AG20443 (cell line): ENCODE data around the gene RHCG.

Experiments
- DNase-seq: peaks from one replicate; pipeline ENCODE4 v3.0.0; 2012; ENCODE audit warnings: low spot score, mixed read lengths

The RHCG gene

GRCh38 chr15:89496155-89497098 lies at the start of gene RHCG:
RHCG (minus strand) TSS chr15:89496583; CDS start chr15:89496544, 39 bp downstream.
- peak; percentile 30 for DNase-seq

- no peak for DNase-seq
These were observed 47.0 kb upstream of the RHCG start for GRCh38 chr15:89543389-89543788.

DNA sequence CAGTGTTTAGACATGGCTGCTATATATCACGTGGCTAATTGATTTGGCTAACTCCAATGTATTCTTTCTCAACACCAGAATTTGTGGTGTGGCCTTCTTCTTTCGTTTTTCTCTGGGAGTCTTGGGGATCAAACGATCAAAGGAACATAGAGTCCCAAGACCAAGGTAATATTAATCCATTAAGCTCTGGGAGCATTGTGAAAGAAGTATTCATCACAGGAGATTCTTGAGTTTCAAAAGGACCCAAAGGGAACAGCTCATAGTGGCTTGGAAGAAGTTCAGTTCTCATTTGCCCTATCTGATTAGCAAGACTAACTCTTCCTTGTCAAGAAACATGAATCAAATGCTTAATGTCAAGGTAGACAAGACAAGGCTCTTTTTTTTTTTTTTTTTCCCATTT lies 46.0 kb upstream of the RHCG start:
- no peak for DNase-seq

- no peak for DNase-seq
These were observed 42.6 kb upstream of the RHCG start for GRCh38 chr15:89539027-89539426.

- DNase-seq: no peak
These were observed 37.6 kb upstream of the RHCG start for GRCh38 chr15:89533861-89534544.

DNA sequence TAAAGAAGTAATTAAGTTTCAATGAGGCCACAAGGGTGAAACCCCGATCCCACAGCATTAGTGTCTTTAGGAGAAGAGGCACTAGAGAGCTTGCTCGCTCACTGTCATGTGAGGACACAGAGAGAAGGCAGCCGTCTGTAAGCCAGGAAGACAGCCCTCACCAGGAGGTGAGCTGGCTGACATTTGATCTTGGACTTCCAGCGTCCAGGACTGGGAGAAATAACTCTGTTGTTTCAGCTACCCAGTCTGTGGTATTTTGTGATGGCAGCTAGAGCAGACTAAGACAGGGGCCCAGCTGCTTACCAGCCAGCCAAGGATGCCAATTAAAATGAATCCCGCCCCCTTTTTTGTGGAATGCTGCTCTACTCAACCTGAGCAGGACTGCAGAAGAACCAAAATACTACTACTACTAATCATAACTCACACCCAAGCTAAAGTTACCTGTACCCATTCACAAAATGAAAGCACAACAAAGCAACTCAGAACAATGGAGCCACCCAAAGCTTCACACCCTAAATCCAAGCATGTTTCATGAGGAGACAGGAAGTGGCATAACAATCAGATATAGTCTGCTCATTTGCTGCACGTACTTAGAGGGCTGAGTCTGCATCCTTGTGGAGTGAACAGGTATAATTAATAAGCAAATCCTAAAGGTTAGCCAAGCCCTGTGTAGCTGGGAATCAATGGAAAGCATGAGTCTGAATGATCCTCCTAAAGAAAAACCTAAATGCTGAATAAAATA lies 35.6 kb upstream of the RHCG start:
- DNase-seq: no peak

- DNase-seq: no peak
These were observed 34.6 kb upstream of the RHCG start for GRCh38 chr15:89530976-89531375.

GRCh38 chr15:89528757-89529352 lies 32.5 kb upstream of the RHCG start:
- DNase-seq: no peak

GRCh38 chr15:89526601-89527441 lies 30.4 kb upstream of the RHCG start:
- DNase-seq: no peak

- no peak for DNase-seq
These were observed 29.8 kb upstream of the RHCG start for GRCh38 chr15:89526181-89526580.

GRCh38 chr15:89524184-89524583 lies 27.8 kb upstream of the RHCG start:
- DNase-seq: no peak

GRCh38 chr15:89523101-89523500 lies 26.7 kb upstream of the RHCG start:
- no peak for DNase-seq

GRCh38 chr15:89521605-89522004 lies 25.2 kb upstream of the RHCG start:
- DNase-seq: no peak

- no peak for DNase-seq
These were observed 19.1 kb upstream of the RHCG start for GRCh38 chr15:89515477-89515876.

DNA sequence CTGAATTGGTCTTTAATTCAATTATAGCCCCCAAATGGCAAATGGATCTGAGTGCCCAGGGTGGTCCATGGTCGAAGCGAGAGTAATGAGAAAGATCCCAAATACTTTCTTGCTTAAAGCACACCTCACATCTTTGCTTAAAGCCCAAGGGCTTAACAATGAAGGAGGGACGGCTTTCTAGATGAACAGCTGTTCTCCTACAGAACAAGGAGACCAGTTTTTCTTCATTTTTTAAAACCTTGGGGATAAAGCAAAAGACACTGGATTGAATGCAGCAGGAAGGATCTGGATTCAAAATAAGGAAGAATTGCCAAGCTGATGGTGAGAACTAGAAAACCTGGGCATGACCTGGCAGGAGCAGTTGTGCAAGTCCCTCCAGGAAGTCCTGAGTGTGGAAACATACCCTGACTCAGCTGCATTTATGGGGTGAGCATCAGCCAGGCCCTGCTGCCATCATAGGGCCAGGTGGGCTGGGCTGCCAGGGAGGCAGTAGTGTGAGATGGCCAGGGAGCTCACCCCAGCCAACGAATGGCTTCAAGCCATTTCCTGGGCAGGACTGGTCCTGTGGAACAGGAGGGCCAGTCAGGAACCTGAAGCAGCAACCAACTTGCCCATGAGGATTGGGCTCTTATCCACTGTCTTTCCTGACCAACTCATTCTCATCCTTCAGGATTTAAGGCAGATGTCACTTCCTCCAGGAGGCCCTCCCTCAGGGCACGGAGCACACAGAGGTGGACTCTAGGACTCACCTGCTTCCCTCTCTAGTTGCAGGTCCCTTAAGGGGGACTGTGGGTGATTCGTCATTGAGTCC lies 18.4 kb upstream of the RHCG start:
- DNase-seq: no peak

DNA sequence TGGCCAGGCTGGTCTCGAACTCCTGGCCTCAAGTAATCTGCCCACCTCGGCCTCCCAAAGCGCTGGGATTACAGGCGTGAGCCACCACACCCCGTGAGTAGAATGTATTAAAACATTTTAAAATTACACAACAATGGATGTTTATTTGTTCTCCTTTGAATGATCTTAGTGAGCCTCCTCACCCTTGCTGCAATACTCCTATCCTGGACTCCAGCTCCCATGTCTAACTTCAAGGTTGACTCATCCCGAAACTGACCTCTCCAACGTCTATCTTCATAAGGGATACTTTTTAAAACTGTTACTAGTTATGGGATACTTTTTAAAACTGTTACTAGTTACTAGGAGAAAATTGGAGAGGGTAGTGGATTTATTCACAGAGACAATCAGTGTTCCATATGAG lies 17.8 kb upstream of the RHCG start:
- DNase-seq: no peak

GRCh38 chr15:89513284-89513683 lies 16.9 kb upstream of the RHCG start:
- DNase-seq: no peak

DNA sequence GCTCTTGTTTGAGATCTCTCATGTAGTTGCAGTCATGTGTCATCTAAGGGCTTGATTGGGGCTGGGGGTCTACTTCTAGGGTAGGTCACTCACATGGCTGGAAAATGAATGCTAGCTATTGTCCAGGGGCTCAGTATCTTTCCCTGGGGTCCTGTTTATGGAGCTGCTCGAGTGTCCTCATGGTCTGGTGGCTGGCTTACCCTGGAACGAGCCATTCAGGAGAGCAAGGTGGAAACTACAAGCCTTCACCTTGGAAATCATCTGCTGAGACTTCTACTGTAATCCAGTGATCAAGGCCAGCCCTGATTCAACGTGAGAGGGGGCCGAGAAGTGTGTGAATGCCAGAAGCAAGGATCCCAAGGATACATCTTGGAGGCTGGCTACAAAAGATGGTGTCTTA lies 16.2 kb upstream of the RHCG start:
- no peak for DNase-seq

GRCh38 chr15:89506026-89506686 lies 9.8 kb upstream of the RHCG start:
- DNase-seq: no peak

GRCh38 chr15:89504166-89504565 lies 7.8 kb upstream of the RHCG start:
- no peak for DNase-seq
